Stimulated activated CD4-positive, alpha-beta T cell treated with anti-CD3 and anti-CD28 coated beads, Interleukin-1b, Interleukin-23, amount 100 ng/mL, for 4 hours (primary cell): ENCODE measurements around the gene PGGT1B.
"Not testable (repeated sequence)": the region's sequence is repeated elsewhere in the genome, so short reads cannot be mapped to it uniquely, and the experiment has no call there.

ENCODE experiments used
- DNase-seq, 2 donors: peaks; one replicate each; pipeline ENCODE4 v3.0.0-alpha.2; 2020; ENCODE audit warnings: low read depth in 2 of 2

Gene PGGT1B

GRCh38 chr5:115260248-115260647 is 2.4 kb downstream of the PGGT1B start:
- DNase-seq: no peak

GRCh38 chr5:115257981-115258380 is 4.7 kb downstream of the PGGT1B start:
- DNase-seq: no peak

DNA sequence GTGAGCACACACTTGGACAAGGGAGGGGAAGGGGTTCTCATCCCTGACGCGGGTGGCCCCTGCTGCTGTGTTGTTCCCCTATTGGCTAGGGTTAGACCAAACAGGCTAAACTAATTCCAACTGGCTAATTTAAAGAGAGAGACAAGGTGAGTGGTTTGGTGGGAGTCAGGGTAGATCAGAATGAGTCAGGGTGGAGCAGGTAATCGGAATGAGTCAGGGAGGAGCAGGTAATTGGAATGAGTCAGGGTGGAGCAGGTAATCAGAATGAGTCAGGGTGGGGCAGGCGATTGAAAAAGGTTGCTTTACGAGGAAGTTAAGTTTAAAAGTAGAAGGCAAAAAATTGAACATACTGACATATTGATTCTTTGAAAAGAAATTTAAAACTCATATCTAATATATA is 13.3 kb downstream of the PGGT1B start:
- DNase-seq: not testable (repeated sequence)

- no peak for DNase-seq
Measured at GRCh38 chr5:115246361-115246991, 16.2 kb downstream of the PGGT1B start.

DNA sequence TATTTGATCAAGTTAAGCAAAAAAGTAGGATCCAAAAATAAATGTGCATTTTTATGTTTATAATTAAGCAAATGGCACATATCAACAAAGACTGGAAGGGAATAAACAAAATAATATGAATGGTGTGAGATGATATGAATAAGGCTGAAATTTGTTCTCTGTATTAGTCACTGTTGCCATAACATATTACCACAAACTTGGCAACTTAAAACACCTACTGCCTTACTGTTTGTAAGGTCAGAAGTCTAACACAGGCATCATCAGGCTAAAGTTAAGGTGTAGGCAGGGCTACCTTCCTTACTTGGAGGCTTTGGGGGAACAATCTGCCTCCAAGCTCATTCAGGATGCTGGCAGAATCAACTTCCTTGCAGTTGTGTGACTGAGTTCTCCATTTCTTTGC is 19.3 kb downstream of the PGGT1B start:
- no peak for DNase-seq

DNA sequence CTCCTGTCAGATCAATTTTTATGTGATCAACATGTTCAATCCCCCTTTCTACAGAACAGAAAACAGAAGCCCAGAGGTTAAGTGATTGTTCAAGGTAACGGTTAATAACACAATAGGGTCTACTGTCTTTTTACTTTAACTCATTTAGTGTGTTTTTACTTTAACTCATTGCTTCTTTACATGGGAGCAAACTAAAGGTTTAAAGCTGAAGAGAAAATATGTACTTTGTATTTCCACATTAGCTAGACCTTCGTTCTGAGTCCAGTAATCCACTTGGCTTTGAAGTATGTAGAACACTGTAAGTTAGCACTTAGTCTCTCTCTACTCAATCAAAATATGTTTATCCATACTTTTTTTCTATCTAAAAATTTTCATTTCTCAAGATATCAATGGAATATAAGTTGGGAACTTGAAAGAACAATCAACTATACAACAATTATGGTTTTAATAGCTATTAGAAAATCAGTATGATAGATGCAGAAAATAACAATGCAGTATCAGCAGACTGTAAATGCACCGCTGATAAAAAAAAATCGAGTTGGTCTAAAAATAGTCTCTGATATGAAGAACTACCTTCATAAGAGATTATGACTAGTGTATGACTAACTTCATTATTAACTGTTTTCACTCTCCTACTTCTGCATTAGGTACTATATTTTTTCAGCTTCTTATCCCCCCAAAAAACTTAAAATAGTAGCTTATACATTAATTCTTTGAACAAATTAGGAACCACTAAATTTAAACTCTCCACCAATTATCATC is 20.6 kb downstream of the PGGT1B start:
- DNase-seq: no peak

DNA sequence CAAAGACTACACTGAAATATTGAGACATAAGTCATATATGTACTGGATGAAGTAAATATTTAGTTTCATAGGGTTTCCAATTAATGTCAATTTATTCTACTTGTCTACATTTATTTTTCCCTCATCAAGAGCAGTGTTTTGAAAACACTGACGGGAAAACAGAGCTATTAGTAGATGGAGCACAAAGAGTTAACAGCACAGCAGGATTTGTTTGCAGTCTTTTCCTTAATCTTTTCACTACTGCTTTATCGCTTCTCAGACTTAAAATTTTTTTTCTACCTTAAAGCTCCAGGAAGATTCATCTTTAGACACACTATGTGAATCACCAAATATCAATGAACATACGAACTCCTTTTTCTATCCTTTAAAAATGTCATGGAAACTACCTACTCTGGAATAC is 25.6 kb downstream of the PGGT1B start:
- DNase-seq: no peak

DNA sequence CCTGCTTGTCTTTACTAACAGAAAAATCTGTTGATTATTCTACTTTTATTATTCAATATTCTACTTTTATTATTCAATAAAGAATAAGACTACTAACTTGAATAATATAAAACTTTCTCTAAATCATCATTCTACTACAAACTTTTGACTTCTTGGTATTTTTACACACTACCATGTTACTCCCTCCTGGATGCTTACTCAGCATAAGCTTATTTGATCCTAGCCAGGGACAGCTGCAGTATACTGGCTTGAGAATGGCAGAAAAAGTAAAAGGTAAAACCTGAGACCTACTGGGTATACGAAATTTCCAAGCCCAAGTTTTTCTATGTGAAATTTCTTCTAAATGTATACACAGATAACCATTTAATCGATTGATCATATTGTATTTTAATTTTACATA is 26.1 kb downstream of the PGGT1B start:
- no peak for DNase-seq

DNA sequence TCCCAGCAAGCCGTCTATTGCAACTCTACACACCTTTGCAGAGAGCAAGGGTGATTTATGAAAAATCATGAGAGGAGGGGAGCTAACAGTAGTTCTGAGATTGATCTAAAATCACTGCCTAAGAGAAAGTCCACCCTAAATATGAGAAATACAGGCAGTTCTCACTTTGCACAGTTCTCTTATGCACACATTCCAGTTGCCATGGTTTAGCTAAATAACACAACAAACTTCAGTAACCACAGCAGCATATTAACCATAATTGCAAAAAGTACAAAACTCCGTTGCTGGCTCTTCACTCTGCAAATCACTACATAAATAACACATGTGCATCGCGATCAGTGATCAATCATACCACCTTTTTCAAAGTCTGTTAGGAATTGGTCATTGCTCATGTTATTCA is 31.1 kb downstream of the PGGT1B start:
- no peak for DNase-seq

GRCh38 chr5:115229606-115230005 is 33.1 kb downstream of the PGGT1B start:
- DNase-seq: no peak

DNA sequence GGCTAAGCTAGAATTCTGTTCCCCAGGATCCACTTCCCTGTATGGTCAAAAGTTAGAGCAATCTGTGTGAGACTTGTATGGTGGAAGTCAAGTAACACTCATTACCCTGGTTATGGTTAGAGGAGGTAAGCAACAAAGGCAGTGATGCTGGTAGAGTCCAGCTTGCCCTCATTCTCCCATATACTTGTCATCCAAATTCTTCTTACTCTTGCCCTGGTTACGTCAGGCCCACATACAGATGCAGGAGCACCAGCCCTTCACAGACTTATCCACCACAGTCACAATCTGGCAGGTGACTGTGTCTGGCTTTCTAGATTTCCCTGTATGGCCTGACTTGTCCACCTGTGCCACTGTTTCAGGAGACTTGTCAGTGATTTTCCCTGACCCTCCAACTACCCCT is 35.4 kb downstream of the PGGT1B start:
- no peak for DNase-seq

DNA sequence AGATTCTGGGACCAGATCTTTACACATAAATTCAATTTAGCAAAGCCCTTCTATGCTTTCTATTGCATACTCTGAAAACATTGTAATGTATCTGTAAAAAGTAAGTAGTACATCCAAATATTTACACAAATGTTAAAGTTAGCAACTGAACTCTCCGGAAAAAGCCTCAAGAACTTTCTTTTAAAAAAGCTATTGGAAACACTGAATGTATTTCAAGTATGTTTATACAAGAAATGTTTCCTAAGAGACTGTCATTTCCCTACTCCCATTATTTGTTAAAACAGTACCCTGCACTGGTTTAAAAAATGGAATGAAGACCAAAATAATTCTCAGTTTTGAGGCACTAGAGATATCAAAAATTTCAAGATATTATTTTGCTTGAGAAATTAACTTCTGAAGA is 48.1 kb downstream of the PGGT1B start:
- no peak for DNase-seq

DNA sequence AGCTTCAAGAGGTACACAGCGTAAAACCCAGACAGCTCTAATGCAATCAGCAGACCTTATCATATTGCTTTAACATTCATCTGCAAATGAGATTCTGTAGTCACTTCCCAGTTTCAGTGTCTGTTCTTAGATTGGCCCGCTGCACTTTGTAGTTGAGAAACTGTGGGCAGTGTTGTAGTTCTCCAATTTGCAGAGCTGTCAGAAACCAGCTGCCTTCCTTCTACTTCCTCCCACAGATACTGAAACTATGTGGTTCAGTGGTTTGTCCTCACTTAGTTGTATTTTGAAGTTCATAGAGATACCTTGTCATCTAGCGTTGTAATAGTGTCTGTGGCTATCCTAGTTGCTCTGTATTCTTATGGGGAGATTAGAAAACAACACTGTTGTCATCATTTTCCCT is 53.4 kb downstream of the PGGT1B start:
- no peak for DNase-seq

DNA sequence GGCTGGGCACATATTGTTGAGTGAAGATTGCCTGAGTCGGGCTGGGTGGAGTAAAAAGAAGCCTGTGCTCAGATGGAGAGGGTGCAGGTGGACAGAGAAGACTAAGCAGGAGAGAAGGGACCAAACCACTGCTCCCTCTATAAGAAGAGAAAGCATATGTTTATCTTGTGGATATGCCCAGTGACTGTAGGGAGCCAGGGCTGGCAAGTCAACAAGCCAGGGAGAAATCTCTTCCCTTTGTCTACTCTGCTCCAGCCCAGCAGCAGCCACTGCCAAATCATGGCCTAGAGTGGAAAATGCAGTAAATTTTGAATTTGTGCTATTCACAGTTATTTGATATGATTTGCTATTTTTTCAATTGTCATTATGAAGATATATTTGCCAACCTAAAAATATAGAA is 59.7 kb downstream of the PGGT1B start:
- no peak for DNase-seq

DNA sequence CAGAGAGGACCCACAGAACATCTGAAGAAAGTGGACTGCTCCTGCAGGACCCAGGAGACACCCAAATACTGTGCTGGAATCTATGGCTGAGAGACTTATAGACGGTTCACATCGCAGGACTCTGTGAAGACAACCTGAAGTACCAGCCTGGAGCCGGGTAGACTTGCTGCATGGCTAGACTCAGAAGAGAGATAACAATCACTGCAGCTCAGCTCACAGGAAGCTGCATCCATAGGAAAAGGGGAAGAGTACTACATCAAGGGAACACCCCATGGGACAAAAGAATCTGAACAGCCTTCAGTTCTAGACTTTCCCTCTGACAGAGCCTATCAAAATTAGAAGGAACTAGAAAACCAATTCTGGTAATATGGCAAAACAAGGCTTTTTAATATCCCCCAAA is 66.5 kb downstream of the PGGT1B start:
- no peak for DNase-seq

- DNase-seq: no peak
Measured at GRCh38 chr5:115194676-115195075, 68.0 kb downstream of the PGGT1B start.

- no peak for DNase-seq
Measured at GRCh38 chr5:115193295-115193694, 69.4 kb downstream of the PGGT1B start.

- DNase-seq: no peak
Measured at GRCh38 chr5:115192098-115192497, 70.6 kb downstream of the PGGT1B start.

DNA sequence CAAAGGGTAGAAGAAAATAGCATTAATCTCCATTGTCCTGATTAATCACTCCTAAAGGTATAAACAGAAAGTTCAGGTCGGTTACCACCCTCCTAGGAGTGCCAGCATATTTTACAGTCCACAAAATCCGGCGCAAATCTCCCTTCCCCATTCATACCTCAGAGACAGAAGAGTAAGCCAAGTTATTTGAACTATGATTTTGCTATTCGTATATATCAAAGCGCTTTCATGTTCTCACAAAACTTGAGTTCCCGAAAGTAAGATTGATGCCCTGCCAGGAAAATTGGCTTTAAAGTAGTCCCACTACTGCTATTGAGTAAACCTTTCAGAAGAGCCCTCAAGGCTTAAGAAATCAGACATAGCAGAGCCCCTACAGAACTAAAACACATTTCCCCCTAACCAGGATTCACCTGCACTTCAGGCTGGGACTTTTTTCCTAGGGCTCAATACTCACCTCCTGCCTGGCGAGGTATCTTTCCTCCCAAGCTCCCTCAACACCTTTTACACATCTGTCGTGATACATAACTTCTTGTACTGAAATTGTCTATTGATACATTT is 71.1 kb downstream of the PGGT1B start:
- DNase-seq: no peak

DNA sequence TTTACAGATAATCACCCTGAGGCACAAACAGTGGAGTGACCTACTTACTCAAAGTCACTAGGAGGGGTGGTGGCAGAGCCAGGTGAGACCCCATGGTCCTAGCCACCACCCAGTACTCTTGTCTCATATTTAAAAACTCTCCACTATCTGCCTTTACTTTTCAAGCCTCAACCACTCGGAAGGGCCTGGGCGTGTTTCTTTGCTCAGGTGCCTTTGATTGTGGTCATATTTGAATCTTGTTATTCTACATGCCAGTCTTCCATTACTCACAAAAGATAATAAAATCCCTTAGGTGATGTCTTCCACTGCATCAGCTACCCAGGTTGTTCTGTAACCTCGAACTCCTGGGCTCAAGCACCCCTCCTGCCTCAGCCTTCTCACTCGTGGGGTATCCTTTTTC is 72.3 kb downstream of the PGGT1B start:
- no peak for DNase-seq

GRCh38 chr5:115189866-115190265 is 72.8 kb downstream of the PGGT1B start:
- no peak for DNase-seq

DNA sequence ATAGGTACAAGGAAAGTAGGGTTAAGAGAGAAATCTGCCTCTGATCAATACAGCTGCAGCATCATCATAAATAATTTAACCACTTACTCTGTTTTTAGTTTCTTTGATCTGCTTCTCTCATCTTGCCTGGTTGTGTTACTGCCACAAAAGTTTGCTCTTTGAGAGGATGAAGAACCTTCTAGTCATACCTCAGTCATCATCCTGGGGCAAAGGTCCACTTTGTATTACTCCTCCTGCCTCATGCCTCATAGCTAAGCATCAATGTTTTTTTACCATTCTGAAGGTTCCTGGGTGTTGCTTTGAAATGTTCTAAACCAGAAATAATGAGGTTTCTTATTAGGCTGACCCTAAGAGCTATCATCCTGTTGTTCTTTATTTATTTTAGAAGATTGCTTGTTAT is 75.9 kb downstream of the PGGT1B start:
- no peak for DNase-seq

DNA sequence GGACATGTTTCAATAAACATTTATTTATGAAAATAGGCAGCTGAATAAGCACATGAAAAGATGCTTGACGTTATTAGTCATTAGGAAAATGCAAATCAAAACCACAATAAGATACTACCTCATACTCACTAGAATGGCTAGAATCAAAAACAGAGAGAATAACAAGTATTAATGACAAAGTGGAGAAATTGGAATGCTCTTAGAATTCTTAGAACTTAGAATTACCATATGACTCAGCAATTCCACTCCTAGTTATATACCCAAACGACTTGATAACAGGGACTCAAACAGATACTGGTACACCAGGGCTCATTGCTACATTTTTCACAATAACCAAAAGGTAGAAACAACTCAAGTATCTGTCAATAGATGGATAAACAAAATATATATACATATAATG is 77.9 kb downstream of the PGGT1B start:
- no peak for DNase-seq
